GM23338 (cell line): Measurements from ENCODE around the gene CEACAM4. TPM values are rescaled to one million over a fixed set of nuclear protein-coding genes. Genes with fewer than 3 reads are reported as not detected.

Experiments used
- ATAC-seq: fragments of 200-7000 bp; cut with Tn5 transposase; 3 replicates; pipeline ENCODE4 v1.9.1; 2020
- DNase-seq: peaks from one replicate; pipeline ENCODE4 v3.0.0-alpha.2; 2015; ENCODE audit warnings: low spot score
- H2AFZ ChIP-seq: fragments of 200-600 bp; sonication (generic); 2 replicates; pipeline ENCODE4 v1.8.0; 2016; ENCODE audit warnings: antibody characterized with exemption, mild to moderate bottlenecking, moderate library complexity
- H3F3A ChIP-seq: fragments of 200-600 bp; sonication (generic); replicated peaks from 2 replicates; pipeline ENCODE4 v1.8.0; 2017; ENCODE audit warnings: antibody characterized with exemption, mixed run types, low read depth
- H3K27ac ChIP-seq: fragments of 200-600 bp; sonication (generic); 2 replicates; pipeline ENCODE4 v1.6.1; 2016; ENCODE audit warnings: low read depth
- H3K27me3 ChIP-seq: fragments of 200-600 bp; sonication (generic); 2 replicates; pipeline ENCODE4 v1.8.0; 2016; ENCODE audit warnings: mild to moderate bottlenecking, mixed run types, moderate library complexity; ENCODE audit not compliant: insufficient read depth
- H3K36me3 ChIP-seq: fragments of 200-600 bp; sonication (generic); 2 replicates; pipeline ENCODE4 v1.8.0; 2016; ENCODE audit warnings: mild to moderate bottlenecking; ENCODE audit not compliant: insufficient read depth
- H3K4me1 ChIP-seq: fragments of 200-600 bp; sonication (generic); 2 replicates; pipeline ENCODE4 v1.8.0; 2016; ENCODE audit warnings: mild to moderate bottlenecking, moderate library complexity; ENCODE audit not compliant: insufficient read depth
- H3K4me2 ChIP-seq: fragments of 200-600 bp; sonication (generic); 2 replicates; pipeline ENCODE4 v1.7.1; 2017; ENCODE audit warnings: mixed run types
- H3K4me3 ChIP-seq: fragments of 200-600 bp; sonication (generic); 2 replicates; pipeline ENCODE4 v1.6.1; 2016; ENCODE audit warnings: mixed run types
- H3K79me2 ChIP-seq: fragments of 200-600 bp; sonication (generic); replicated peaks from 2 replicates; pipeline ENCODE4 v1.8.0; 2017; ENCODE audit warnings: mild to moderate bottlenecking; ENCODE audit not compliant: insufficient read depth
- H3K9me2 ChIP-seq: fragments of 200-600 bp; sonication (generic); 2 replicates; pipeline ENCODE4 v1.8.0; 2017; ENCODE audit not compliant: insufficient read depth
- H4K20me1 ChIP-seq: fragments of 200-600 bp; sonication (generic); replicated peaks from 2 replicates; pipeline ENCODE4 v1.8.0; 2017; ENCODE audit warnings: mild to moderate bottlenecking; ENCODE audit not compliant: insufficient read depth
- H3K27ac Mint-ChIP-seq: 2 replicates; pipeline ENCODE4 v1.8.0; 2020; ENCODE audit warnings: inconsistent platforms, mild to moderate bottlenecking, moderate library complexity, mixed read lengths
- H3K27me3 Mint-ChIP-seq: 3 replicates; pipeline ENCODE4 v1.8.0; 2022; ENCODE audit warnings: low read depth, mild to moderate bottlenecking, moderate library complexity, mixed read lengths, inconsistent platforms; ENCODE audit not compliant: insufficient read depth, poor library complexity
- H3K36me3 Mint-ChIP-seq: 3 replicates; pipeline ENCODE4 v1.8.0; 2021; ENCODE audit warnings: low read depth, mild to moderate bottlenecking, inconsistent platforms, moderate library complexity, mixed read lengths
- H3K4me1 Mint-ChIP-seq: 3 replicates; pipeline ENCODE4 v1.8.0; 2020; ENCODE audit warnings: mild to moderate bottlenecking, inconsistent platforms, mixed read lengths
- H3K4me3 Mint-ChIP-seq: 3 replicates; pipeline ENCODE4 v1.8.0; 2021; ENCODE audit warnings: moderate library complexity, mild to moderate bottlenecking, inconsistent platforms, mixed read lengths
- H3K9me3 Mint-ChIP-seq: 3 replicates; pipeline ENCODE4 v1.8.0; 2020; ENCODE audit warnings: moderate library complexity, mild to moderate bottlenecking, inconsistent platforms, mixed read lengths
- CREB1 ChIP-seq: fragments of 250-450 bp; sonication (Bioruptor Pico); IDR thresholded peaks from 2 replicates; pipeline ENCODE4 v1.5.0; 2020; ENCODE audit warnings: low read depth, mild to moderate bottlenecking, moderate library complexity
- CTCF ChIP-seq, 2 experiments: fragments of 200-600 bp in 1 of 2; sonication (generic) in 1 of 2; conservative IDR thresholded peaks; 2 replicates each; pipeline versions ENCODE4 v1.5.1 to v1.6.1; 2016 to 2017; ENCODE audit warnings: antibody characterized with exemption in 2 of 2, low read depth in 2 of 2, mild to moderate bottlenecking in 2 of 2, moderate library complexity in 1 of 2
- ETS1 ChIP-seq: IDR thresholded peaks from 2 replicates; pipeline ENCODE4 v1.6.1; 2016; ENCODE audit warnings: antibody characterized with exemption
- EZH2 ChIP-seq: fragments of 200-600 bp; sonication (generic); IDR thresholded peaks from one replicate; pipeline ENCODE4 v1.8.0; 2017; ENCODE audit warnings: antibody characterized with exemption, mild to moderate bottlenecking, low read depth; ENCODE audit not compliant: unreplicated experiment
- EZH2phosphoT487 ChIP-seq: fragments of 200-600 bp; sonication (generic); IDR thresholded peaks from one replicate; pipeline ENCODE4 v1.8.1; 2018; ENCODE audit warnings: antibody characterized with exemption; ENCODE audit not compliant: unreplicated experiment
- JUNB ChIP-seq: IDR thresholded peaks from one replicate; pipeline ENCODE4 v1.6.1; 2016; ENCODE audit warnings: antibody characterized with exemption; ENCODE audit not compliant: unreplicated experiment
- NANOG ChIP-seq: IDR thresholded peaks from 2 replicates; pipeline ENCODE4 v1.6.1; 2016; ENCODE audit warnings: antibody characterized with exemption, borderline replicate concordance
- POLR2AphosphoS5 ChIP-seq: IDR thresholded peaks from 2 replicates; pipeline ENCODE4 v1.6.1; 2016; ENCODE audit warnings: antibody characterized with exemption, low read depth
- STAT1 ChIP-seq: IDR thresholded peaks from one replicate; pipeline ENCODE4 v1.6.1; 2016; ENCODE audit warnings: antibody characterized with exemption; ENCODE audit not compliant: unreplicated experiment
- ZNF114 ChIP-seq: fragments of 250-450 bp; sonication (Bioruptor Pico); IDR thresholded peaks from 2 replicates; pipeline ENCODE4 v1.5.0; 2020; ENCODE audit warnings: mild to moderate bottlenecking, moderate library complexity
- ZNF331 ChIP-seq: fragments of 250-450 bp; sonication (Bioruptor Pico); IDR thresholded peaks from 2 replicates; pipeline ENCODE4 v1.5.0; 2020; ENCODE audit warnings: low read depth, mild to moderate bottlenecking, moderate library complexity
- polyA plus RNA-seq: library from polyadenylated mRNA; unstranded; fragments of >200 nt; fragmentation: Nextera tagmentation; extraction: Ambion mirVana; gene quantifications from 2 replicates; pipeline ENCODE4 v1.2.1, GENCODE V29; 2016
- total RNA-seq: library from RNA; depleted of rRNA; stranded (reverse); fragments of >200 nt; shearing (Covaris generic); gene quantifications from 2 replicates; pipeline ENCODE4 v1.2.3, GENCODE V29; 2014
- TF ChIP-seq, protein P1 (sequence below): fragments of 250-450 bp; sonication (Bioruptor Pico); IDR thresholded peaks from 2 replicates; pipeline ENCODE4 v1.5.0; 2020; ENCODE audit warnings: mild to moderate bottlenecking, moderate library complexity
- TF ChIP-seq, protein P2 (sequence below): IDR thresholded peaks from one replicate; pipeline ENCODE4 v1.6.1; 2018; ENCODE audit warnings: antibody characterized with exemption; ENCODE audit not compliant: unreplicated experiment

Gene CEACAM4
- total and polyA plus RNA-seq, 2 experiments from 2014 or later, result not detected

GRCh38 chr19:41671486-41671885, 44.6 kb upstream of the CEACAM4 start:
- Mint-ChIP-seq H3K27me3 (peaks cover 2% of the 10 kb centered on the region), H3K9me3 (peaks cover 5% of the 10 kb centered on the region; the same call in 1 of the 3 replicates)
- ATAC-seq, result no peak

More at GRCh38 chr19:41671486-41671885, 44.6 kb upstream of the CEACAM4 start:
- Mint-ChIP-seq H3K4me3 (no peak overlapping the region), H3K36me3 (no peaks in the 10 kb centered on the region), H3K27ac (no peak overlapping the region), H3K4me1 (no peaks in the 10 kb centered on the region)
- Histone ChIP-seq H2AFZ (no peak overlapping the region), H3F3A (no peaks in the 10 kb centered on the region), H3K4me3 (no peak overlapping the region), H3K27me3 (peaks cover 4% of the 10 kb centered on the region; the same call in 1 of the 2 replicates), H4K20me1 (no peaks in the 10 kb centered on the region), H3K4me2 (no peak overlapping the region), H3K79me2 (no peaks in the 10 kb centered on the region), H3K9me2 (peaks cover 9% of the 10 kb centered on the region; the same call in 1 of the 2 replicates), H3K27ac (no peak overlapping the region), H3K36me3 (no peaks in the 10 kb centered on the region), H3K4me1 (no peaks in the 10 kb centered on the region)
- no peak for DNase-seq
- no peak for TF ChIP-seq STAT1
- TF ChIP-seq, protein P1, sequence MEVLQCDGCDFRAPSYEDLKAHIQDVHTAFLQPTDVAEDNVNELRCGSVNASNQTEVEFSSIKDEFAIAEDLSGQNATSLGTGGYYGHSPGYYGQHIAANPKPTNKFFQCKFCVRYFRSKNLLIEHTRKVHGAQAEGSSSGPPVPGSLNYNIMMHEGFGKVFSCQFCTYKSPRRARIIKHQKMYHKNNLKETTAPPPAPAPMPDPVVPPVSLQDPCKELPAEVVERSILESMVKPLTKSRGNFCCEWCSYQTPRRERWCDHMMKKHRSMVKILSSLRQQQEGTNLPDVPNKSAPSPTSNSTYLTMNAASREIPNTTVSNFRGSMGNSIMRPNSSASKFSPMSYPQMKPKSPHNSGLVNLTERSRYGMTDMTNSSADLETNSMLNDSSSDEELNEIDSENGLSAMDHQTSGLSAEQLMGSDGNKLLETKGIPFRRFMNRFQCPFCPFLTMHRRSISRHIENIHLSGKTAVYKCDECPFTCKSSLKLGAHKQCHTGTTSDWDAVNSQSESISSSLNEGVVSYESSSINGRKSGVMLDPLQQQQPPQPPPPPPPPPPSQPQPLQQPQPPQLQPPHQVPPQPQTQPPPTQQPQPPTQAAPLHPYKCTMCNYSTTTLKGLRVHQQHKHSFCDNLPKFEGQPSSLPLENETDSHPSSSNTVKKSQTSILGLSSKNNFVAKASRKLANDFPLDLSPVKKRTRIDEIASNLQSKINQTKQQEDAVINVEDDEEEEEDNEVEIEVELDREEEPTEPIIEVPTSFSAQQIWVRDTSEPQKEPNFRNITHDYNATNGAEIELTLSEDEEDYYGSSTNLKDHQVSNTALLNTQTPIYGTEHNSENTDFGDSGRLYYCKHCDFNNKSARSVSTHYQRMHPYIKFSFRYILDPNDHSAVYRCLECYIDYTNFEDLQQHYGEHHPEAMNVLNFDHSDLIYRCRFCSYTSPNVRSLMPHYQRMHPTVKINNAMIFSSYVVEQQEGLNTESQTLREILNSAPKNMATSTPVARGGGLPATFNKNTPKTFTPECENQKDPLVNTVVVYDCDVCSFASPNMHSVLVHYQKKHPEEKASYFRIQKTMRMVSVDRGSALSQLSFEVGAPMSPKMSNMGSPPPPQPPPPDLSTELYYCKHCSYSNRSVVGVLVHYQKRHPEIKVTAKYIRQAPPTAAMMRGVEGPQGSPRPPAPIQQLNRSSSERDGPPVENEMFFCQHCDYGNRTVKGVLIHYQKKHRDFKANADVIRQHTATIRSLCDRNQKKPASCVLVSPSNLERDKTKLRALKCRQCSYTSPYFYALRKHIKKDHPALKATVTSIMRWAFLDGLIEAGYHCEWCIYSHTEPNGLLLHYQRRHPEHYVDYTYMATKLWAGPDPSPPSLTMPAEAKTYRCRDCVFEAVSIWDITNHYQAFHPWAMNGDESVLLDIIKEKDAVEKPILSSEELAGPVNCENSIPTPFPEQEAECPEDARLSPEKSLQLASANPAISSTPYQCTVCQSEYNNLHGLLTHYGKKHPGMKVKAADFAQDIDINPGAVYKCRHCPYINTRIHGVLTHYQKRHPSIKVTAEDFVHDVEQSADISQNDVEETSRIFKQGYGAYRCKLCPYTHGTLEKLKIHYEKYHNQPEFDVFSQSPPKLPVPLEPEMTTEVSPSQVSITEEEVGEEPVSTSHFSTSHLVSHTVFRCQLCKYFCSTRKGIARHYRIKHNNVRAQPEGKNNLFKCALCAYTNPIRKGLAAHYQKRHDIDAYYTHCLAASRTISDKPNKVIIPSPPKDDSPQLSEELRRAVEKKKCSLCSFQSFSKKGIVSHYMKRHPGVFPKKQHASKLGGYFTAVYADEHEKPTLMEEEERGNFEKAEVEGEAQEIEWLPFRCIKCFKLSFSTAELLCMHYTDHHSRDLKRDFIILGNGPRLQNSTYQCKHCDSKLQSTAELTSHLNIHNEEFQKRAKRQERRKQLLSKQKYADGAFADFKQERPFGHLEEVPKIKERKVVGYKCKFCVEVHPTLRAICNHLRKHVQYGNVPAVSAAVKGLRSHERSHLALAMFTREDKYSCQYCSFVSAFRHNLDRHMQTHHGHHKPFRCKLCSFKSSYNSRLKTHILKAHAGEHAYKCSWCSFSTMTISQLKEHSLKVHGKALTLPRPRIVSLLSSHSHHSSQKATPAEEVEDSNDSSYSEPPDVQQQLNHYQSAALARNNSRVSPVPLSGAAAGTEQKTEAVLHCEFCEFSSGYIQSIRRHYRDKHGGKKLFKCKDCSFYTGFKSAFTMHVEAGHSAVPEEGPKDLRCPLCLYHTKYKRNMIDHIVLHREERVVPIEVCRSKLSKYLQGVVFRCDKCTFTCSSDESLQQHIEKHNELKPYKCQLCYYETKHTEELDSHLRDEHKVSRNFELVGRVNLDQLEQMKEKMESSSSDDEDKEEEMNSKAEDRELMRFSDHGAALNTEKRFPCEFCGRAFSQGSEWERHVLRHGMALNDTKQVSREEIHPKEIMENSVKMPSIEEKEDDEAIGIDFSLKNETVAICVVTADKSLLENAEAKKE (CRISPR knock-in tag), result no peak
- TF ChIP-seq EZH2, result no peak
- TF ChIP-seq ZNF114 (CRISPR knock-in tag), result no peak
- no peak for TF ChIP-seq EZH2phosphoT487
- no peak for TF ChIP-seq ZNF331
- no peak for TF ChIP-seq CREB1 (CRISPR knock-in tag)
- TF ChIP-seq JUNB, result no peak
- TF ChIP-seq CTCF (conservative IDR thresholded peaks at IDR 0.05; ENCODE audit: low read depth in 2 of 2), result no peak
- TF ChIP-seq NANOG, result no peak
- TF ChIP-seq, protein P2, sequence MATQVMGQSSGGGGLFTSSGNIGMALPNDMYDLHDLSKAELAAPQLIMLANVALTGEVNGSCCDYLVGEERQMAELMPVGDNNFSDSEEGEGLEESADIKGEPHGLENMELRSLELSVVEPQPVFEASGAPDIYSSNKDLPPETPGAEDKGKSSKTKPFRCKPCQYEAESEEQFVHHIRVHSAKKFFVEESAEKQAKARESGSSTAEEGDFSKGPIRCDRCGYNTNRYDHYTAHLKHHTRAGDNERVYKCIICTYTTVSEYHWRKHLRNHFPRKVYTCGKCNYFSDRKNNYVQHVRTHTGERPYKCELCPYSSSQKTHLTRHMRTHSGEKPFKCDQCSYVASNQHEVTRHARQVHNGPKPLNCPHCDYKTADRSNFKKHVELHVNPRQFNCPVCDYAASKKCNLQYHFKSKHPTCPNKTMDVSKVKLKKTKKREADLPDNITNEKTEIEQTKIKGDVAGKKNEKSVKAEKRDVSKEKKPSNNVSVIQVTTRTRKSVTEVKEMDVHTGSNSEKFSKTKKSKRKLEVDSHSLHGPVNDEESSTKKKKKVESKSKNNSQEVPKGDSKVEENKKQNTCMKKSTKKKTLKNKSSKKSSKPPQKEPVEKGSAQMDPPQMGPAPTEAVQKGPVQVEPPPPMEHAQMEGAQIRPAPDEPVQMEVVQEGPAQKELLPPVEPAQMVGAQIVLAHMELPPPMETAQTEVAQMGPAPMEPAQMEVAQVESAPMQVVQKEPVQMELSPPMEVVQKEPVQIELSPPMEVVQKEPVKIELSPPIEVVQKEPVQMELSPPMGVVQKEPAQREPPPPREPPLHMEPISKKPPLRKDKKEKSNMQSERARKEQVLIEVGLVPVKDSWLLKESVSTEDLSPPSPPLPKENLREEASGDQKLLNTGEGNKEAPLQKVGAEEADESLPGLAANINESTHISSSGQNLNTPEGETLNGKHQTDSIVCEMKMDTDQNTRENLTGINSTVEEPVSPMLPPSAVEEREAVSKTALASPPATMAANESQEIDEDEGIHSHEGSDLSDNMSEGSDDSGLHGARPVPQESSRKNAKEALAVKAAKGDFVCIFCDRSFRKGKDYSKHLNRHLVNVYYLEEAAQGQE, result no peak
- no peak for TF ChIP-seq POLR2AphosphoS5
- TF ChIP-seq ETS1, result no peak
